ENCODE measurements around the gene SEMA4A.

The SEMA4A gene

GRCh38 chr1:156136970-156137483 is 16.4 kb upstream of the SEMA4A start:
- DNase-seq, result no peak

- DNase-seq, result no peak
Observed at GRCh38 chr1:156138458-156138867, 14.9 kb upstream of the SEMA4A start.

GRCh38 chr1:156140879-156141707 is 12.3 kb upstream of the SEMA4A start:
- no peak for DNase-seq

DNA sequence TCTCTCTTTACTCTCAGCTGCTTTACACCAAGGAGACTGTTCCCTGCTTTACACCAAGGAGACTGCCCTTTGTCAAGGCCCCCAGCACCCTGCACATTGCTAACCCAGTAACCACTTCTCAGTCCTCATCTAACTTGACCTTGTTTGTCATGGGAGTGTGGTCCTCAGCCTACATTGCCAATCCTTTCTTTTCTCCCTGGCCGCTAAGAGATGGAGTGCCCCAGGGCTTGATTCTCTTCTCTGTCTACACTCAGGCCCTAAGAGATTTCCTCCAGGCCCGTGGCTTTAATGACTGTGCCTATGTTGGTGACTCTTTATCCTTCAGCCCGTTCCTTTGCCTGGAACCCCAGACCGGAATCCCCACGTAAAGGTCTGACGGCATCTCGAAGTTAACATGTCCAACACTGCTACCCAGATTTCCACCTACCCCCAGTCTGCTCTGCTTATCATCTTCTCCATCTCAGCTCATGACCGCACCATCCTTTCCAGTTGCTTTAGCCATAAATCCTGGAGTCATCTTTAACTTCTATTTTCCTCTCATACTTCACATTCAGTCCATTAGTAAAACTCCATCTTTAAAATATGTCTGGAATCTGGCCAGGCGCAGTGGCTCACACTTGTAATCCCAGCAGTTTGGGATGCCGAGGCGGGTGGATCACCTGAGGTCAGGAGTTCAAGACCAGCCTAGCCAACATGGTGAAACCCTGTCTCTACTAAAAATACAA is 9.5 kb upstream of the SEMA4A start:
- no peak for DNase-seq

- no peak for DNase-seq
Observed at GRCh38 chr1:156144742-156145141, 8.6 kb upstream of the SEMA4A start.

GRCh38 chr1:156145650-156146019 is 7.8 kb upstream of the SEMA4A start:
- no peak for DNase-seq

DNA sequence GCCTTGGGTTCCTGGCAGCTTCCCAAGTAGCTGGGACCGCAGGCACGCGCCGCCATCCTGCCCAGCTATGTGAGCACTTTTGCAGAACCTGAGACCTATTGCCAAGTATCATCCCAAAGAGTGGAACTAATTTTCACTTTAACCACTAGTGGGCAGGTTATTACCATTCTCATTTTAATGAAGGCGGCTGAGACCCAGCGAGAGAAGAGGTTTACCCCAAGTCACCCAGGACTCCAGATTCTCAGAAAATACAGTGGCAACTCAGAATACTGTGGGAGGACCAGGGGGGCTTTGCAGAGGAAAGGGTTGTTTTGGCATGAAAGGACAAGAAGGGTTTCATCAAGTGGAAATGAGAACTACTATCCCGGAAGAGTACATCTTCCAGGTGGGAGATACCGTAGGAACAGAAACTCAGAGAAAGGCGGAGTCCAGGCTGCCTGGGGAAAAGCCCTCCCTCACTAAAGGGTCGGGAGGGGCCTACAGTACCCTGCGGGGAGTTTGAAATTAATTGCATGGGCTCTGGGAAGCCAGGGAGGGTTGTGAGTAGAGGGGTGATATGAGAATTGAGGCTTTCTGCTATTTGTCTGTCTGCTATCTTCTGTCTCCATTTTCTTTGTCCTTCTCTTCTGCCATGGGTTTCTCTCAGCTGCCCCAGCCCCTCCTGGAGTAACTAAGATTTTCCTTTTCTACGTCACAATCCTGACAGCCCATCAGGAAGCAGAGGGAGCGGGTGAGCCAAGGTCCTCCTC is 7.2 kb upstream of the SEMA4A start:
- peak; percentile 70 for DNase-seq

DNA sequence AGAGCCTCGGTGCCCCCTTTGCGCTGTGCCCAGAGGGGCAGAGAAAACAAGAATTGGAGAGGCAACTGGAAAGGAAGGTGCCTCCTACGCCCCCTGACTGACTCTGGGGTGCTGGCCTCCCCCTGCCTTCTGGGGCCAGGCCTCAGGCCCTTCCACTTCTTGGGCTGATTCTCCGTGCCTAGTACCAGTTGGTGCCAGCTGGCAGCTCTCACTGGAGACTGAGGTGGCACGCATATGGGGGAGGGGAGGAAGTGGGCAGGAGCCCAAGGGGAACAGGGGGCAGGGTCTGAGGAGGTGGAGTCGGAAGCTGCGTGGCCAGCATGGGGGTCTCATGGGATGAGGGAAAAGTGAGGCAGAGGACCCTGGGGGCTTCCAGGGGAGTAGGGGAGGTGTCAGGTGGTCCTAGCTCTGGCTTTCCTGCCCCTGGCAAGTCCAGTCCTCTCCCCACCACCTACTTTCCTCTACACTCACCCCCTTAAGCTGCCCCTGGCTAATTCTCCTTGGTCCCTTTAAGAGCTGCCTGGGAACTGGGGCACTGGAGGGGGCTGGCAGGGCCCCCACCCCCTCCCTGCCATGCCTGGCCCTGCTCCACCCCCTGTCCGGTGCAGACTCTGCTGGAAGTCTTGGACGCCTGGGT is 6.5 kb upstream of the SEMA4A start:
- DNase-seq, result no peak

- peak; percentile 85 for DNase-seq
Observed at GRCh38 chr1:156148216-156148615, 5.2 kb upstream of the SEMA4A start.

DNA sequence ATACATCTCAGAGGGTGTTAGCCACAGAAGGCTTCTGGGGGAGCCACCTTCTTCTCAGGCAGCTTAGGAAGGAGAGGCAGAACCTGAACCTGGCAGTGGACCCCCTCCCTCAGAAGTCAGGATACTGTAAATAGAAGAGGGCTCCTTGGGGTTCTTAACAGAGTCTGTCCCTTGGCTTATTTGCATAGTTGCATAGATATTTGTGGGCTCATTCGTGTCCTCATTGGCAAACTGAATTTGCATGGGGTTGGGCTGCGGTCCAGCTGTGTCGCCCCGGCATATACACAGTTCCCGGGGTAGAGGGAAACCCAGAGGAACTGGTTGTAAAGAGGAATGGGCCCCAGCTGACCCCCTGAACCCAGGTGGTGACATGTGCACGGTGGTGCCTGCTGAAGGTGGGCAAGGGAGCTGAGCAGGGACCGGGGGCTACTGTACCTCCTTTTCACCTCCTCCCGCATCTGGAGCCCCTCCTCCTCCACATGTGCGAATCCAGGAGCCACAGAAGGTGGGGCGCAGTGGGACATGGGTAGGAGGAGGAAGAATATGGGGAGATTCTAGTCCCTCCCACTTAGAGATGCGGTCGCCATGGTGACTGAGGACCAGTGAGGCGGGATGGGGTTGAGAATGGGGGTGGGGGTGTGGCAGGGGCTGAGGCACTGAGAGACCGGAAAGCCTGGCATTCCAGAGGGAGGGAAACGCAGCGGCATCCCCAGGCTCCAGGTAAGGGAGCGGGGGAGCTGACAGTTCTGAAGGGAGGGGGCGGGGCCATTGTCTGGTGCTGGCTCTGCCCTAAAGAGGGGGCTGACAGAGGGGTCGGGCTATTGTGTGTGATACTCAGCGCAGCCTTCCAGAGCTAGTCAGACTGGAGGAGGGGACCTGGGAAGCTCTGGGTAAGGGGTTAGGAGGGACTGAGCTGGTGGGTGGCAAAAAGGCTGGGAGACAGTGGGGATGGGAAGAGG is 3.7 kb upstream of the SEMA4A start:
- no peak for DNase-seq

- no peak for DNase-seq
Observed at GRCh38 chr1:156150333-156151011, 2.9 kb upstream of the SEMA4A start.

DNA sequence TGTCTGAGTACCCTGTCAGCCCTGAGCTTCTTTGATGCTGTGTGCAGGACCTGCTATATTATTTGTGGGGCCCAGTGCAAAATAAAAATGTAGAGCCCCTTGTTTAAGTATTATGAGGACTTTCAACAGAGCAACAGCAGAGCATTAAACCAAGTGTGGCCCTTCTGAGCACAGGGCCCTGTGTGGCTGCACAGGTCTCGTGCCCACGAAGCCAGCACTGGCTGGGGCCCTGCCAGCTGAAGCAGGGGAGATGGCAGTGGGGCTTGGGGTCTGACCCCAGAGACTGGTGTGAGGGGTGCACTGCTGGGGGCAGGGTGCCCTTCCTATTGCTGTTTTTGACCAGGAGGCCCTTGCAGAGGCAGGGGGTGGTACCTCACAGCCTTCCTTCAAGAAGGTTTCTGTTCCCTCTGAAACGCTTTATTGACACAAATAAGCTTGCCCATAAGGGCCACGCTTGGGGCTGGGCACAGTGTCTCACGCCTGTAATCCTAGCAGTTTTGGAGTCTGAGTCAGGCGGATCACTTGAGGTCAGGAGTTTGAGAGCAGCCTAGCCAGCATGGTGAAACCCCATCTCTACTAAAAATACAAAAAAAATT is 2.2 kb upstream of the SEMA4A start:
- DNase-seq, result no peak

DNA sequence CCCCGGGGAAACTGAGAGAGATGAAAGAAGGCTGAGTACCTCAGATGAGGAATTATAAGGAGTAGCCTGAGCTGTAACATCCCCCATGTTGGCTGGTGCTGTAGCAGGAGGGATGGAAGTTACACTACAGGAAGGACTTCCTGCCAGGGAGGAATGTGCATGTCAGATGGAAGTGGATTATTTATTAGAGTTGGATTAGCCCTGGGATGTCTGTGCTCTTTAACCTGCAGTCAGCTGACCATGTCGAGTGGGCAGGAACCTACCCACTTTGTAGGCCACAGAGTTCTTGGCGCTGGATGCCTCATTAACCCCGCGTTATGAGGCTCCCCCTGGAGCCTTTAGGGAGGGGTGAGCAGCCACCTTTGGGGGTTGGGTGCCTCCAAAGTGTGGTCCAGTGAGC is 757 bp upstream of the SEMA4A start:
- no peak for DNase-seq

GRCh38 chr1:156154317-156154749 is 948 bp downstream of the SEMA4A start:
- no peak for DNase-seq

- DNase-seq, result no peak
Observed at GRCh38 chr1:156155756-156156510, 2.5 kb downstream of the SEMA4A start.

GRCh38 chr1:156157506-156157905 is 4.1 kb downstream of the SEMA4A start:
- DNase-seq, result no peak

GRCh38 chr1:156157966-156158365 is 4.6 kb downstream of the SEMA4A start:
- DNase-seq, result no peak

GRCh38 chr1:156160000-156160742 is 6.8 kb downstream of the SEMA4A start:
- DNase-seq, result no peak

- no peak for DNase-seq
Observed at GRCh38 chr1:156160743-156161171, 7.4 kb downstream of the SEMA4A start.
